Transverse colon (tissue), 3 donors: ENCODE measurements around the gene MORN3.

Experiments
- POLR2A ChIP-seq: fragments of 450-650 bp; IDR thresholded peaks from one replicate; pipeline ENCODE4 v1.6.1; 2016; ENCODE audit warnings: antibody characterized with exemption, mild to moderate bottlenecking, moderate library complexity
- POLR2AphosphoS5 ChIP-seq, 3 donors: sonication (generic); formaldehyde crosslinking; IDR thresholded peaks; one replicate each; pipeline ENCODE4 v1.6.1; 2016; ENCODE audit warnings: antibody characterized with exemption in 3 of 3

- TF ChIP-seq POLR2A: no peak
- TF ChIP-seq POLR2AphosphoS5 (IDR thresholded peaks at IDR 0.05): no peak
Observed at GRCh38 chr12:121669521-121669900, at the start of gene MORN3.
